ENCODE data around the gene CCDC149. TPM values are rescaled to one million over a fixed set of nuclear protein-coding genes. Genes with fewer than 3 reads are reported as not detected.

CCDC149 gene
- total RNA-seq, 2 donors from 2014 or later, result 13.3 to 13.5 TPM

DNA sequence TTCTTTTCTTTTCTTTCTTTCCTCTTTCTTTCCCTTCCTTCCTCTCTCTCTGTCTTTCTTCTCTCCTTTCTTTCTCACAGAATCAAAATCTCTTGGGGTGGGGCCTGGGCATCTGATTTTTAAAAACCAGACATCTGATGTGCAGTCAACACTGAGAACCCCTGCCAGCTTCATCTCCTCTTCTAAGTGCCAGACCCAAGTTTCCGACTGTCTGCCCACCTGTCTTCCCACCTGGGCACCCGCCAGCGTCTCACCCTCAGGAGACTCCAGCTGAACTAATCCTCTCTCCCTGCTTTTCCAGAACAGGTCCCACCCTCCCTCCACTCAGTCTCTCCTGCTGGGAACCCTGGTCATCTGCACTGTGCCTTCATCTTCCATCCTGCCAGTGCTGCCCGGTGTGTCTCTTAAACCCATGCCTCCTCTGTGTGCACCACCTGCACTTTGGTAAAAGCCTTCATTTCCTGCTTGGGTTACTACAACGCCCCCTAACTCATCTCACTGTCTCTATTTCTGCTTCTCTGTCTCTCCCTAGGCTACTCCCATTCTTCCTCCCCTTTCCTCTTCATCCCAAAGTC is 114.7 kb downstream of the CCDC149 start:
- Histone ChIP-seq H3K27me3 (peaks cover 4% of the 10 kb centered on the region), H3K27ac (no peak overlapping the region), H3K36me3 (no peaks in the 10 kb centered on the region), H3K9me3 (no peaks in the 10 kb centered on the region), H3K4me3 (no peak overlapping the region), H3K9ac (ENCODE audit: low read depth in 2 of 2, low read length in 2 of 2) (no peak overlapping the region), H3K4me1 (peaks cover 3% of the 10 kb centered on the region)
- peak; percentile 10 for DNase-seq
- intact Hi-C loops (cut with DNase I), result loop anchor here (5.0 kb wide), 1 partner anchor 114 kb away; the partner anchor contains the start of gene CCDC149
- TF ChIP-seq, protein P1, sequence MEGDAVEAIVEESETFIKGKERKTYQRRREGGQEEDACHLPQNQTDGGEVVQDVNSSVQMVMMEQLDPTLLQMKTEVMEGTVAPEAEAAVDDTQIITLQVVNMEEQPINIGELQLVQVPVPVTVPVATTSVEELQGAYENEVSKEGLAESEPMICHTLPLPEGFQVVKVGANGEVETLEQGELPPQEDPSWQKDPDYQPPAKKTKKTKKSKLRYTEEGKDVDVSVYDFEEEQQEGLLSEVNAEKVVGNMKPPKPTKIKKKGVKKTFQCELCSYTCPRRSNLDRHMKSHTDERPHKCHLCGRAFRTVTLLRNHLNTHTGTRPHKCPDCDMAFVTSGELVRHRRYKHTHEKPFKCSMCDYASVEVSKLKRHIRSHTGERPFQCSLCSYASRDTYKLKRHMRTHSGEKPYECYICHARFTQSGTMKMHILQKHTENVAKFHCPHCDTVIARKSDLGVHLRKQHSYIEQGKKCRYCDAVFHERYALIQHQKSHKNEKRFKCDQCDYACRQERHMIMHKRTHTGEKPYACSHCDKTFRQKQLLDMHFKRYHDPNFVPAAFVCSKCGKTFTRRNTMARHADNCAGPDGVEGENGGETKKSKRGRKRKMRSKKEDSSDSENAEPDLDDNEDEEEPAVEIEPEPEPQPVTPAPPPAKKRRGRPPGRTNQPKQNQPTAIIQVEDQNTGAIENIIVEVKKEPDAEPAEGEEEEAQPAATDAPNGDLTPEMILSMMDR (IDR thresholded peaks at IDR 0.05), result no peak

DNA sequence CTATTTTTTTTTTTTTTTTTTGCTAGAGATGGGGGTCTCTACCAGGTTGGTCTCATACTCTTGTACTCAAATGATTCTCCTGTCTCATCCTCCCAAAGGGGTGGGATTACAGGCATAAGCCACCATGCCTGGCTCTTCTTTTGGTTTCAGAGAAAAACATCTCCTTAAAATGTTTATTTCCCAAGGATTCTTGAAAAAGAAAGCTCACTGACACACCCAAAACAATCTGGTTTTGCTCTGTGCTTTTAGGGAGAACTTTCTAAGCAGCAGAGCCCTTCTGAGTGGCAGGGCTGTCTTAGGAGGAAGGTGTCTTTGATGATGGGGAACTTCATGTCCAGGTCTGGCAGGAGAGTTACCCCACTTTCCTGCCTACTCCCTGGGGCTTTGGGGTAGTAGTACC is 116.2 kb downstream of the CCDC149 start:
- intact Hi-C loops (cut with DNase I), result loop anchor here (5.0 kb wide), 1 partner anchor 116 kb away; the partner anchor contains the start of gene CCDC149
- DNase-seq, result no peak
- no peak overlapping the region for H3K4me3 ChIP-seq
- TF ChIP-seq, protein P1 (IDR thresholded peaks at IDR 0.05), result no peak
- peaks cover 3% of the 10 kb centered on the region for H3K4me1 ChIP-seq
- peaks cover 4% of the 10 kb centered on the region for H3K27me3 ChIP-seq
- H3K9me3 ChIP-seq, result no peaks in the 10 kb centered on the region
- H3K9ac ChIP-seq (ENCODE audit: low read depth in 2 of 2, low read length in 2 of 2), result no peak overlapping the region
- H3K27ac ChIP-seq, result no peak overlapping the region
- no peaks in the 10 kb centered on the region for H3K36me3 ChIP-seq

DNA sequence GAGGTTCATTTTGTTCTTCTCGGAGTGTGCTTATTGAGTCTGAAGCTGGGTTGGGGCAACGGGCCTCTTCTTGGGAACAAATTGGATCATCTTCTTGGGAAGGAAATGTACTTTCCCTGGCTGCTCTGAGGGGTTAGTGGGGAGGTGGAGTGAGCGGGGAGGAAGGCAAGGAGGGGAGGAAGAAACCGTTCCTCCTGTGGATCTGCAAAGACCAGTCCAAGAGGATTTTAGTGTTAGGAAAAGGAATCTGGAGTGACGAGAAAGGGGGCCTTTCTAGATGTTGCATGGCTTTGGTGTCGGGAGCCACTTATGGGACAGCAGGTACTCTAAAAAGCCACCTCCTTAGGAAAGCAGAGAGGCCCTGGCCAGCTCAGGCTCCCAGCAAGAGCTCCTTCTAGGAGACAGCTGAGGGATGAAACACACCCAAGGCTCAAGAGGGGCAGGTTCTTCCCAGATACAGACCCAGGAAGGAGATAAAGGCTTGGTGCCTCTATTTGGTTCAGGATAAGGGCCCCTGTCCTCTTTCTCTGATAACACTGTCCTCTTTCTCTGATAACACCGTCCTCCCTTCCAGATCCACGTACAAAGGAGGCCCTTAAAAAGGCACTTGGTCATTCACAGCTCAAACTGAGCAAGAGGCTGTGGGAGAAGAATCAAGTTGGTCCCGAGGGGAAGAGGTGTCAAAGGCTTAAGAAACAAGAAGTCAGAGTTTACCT is 117.0 kb downstream of the CCDC149 start:
- TF ChIP-seq, protein P1 (IDR thresholded peaks at IDR 0.05), result no peak
- DNase-seq, result no peak
- Histone ChIP-seq H3K36me3 (no peaks in the 10 kb centered on the region), H3K27me3 (peaks cover 4% of the 10 kb centered on the region), H3K27ac (peak overlapping the region; percentile 74), H3K4me1 (peaks cover 3% of the 10 kb centered on the region), H3K9me3 (no peaks in the 10 kb centered on the region), H3K9ac (ENCODE audit: low read depth in 2 of 2, low read length in 2 of 2) (peak overlapping the region; percentile 28 to 38), H3K4me3 (peak overlapping the region; percentile 31)
- intact Hi-C loops (cut with DNase I), result loop anchor here (5.0 kb wide), 1 partner anchor 116 kb away; the partner anchor contains the start of gene CCDC149

DNA sequence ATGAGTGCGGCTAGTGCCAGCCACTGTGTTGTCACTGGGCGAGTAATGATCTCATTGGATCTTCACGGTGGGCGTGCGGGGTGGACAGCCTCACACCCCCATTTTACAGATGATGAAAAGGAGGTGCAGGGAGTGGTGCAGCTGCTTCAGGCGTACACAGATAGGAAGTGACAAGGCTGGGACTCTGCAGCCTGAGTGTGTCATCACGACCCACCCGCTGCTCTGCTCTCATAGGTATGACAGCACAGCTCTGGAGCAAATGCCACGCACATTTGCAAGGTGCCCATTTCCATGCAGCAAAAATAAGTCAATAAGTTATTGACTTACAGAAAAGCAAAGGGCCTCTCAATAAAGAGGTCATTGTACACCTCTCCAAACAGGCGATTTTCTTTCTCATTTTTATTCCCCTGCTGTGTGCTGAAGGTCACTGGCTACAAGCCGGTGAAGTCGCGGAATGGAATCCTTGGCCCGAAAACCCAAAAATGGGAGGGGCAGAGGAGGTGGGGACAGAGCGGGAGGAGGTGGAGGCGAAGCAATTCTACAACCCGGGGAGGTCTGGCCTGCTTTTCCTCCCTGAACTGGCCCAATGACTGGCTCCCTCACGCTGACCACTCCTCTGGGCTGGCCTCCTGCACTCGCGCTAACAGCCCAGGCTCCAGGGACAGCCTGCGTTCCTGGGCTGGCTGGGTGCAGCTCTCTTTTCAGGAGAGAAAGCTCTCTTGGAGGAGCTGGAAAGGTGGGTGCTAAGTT is 117.8 kb downstream of the CCDC149 start, which contains the start of gene SOD3:
Gene SOD3, plus strand, starts transcription at position 658 of the 750 bp plus-strand sequence. CDS start 3,949 bp downstream, outside the sequence.
- Histone ChIP-seq H3K27ac (peak within 1 kb of the TSS; percentile 74), H3K9ac (ENCODE audit: low read depth in 2 of 2, low read length in 2 of 2) (peak within 1 kb of the TSS; percentile 28 to 38), H3K9me3 (no peaks in the 10 kb centered on the region), H3K36me3 (no peaks in the 10 kb centered on the region), H3K27me3 (peaks cover 4% of the 10 kb centered on the region), H3K4me3 (peak within 1 kb of the TSS; percentile 31), H3K4me1 (peaks cover 3% of the 10 kb centered on the region)
- peak; percentile 88 for DNase-seq
- intact Hi-C loops (cut with DNase I), result loop anchor here (5.0 kb wide), 2 partner anchors 58 to 117 kb away; partner anchors contain the start of gene CCDC149
- TF ChIP-seq, protein P1 (IDR thresholded peaks at IDR 0.05), result no peak

- no peaks in the 10 kb centered on the region for H3K9me3 ChIP-seq
- H3K4me1 ChIP-seq, result peaks cover 3% of the 10 kb centered on the region
- TF ChIP-seq, protein P1 (IDR thresholded peaks at IDR 0.05), result no peak
- H3K27me3 ChIP-seq, result peaks cover 2% of the 10 kb centered on the region
- intact Hi-C loops (cut with DNase I), result loop anchor here (5.0 kb wide), 1 partner anchor 57 kb away; no protein-coding TSS in a partner anchor
- H3K9ac ChIP-seq (ENCODE audit: low read depth in 2 of 2, low read length in 2 of 2), result no peak overlapping the region
- no peak for DNase-seq
- no peak overlapping the region for H3K4me3 ChIP-seq
- peak overlapping the region; percentile 74 for H3K27ac ChIP-seq
- H3K36me3 ChIP-seq, result no peaks in the 10 kb centered on the region
These were observed 118.4 kb downstream of the CCDC149 start for GRCh38 chr4:24794480-24794879.
